ENCODE measurements around the gene NCKAP1. TPM values are rescaled to one million over a fixed set of nuclear protein-coding genes. Genes with fewer than 3 reads are reported as not detected.
"Not testable (repeated sequence)": the region's sequence is repeated elsewhere in the genome, so short reads cannot be mapped to it uniquely, and the experiment has no call there.

The NCKAP1 gene
- polyA plus RNA-seq, 1 donor, result 127 TPM

DNA sequence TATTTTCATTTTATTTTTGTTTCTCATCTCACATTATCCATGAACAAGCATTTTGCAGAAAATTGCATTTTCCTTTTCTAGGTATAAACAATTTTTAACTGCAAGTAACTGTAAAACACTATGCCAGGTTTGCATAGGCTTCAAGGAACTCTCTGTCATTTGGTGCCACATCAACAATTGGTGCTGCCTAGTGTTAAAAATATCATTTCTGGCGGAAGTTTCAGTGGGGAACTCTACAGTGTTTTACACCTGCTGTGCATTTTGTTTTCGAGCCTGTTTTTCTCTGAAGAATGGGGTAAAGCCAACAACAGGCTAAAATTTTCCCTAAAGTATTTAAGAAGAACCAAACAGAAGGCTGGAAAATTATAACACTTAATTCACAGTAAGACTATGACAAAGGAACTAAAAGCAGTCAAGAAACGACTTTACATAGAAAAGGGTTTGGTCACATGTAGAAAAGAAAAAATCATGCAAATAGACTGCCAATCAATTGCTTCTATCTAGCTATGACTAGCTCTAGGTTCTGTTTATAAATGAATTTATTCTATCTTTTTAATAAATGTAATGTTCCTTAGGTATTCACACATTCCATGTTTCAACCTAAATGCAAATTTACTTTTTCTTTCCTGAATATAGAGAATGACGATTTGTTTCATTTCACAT lies 150.4 kb downstream of the NCKAP1 start:
- WGBS (ENCODE audit: insufficient coverage, low lambda C conversion rate), result 94% methylated on average over 2 of the region's 4 CpGs
- Histone ChIP-seq H3K4me3 (ENCODE audit: low read length) (no peak overlapping the region), H3K36me3 (ENCODE audit: control insufficient read depth, insufficient read depth, low read length) (no peaks in the 10 kb centered on the region), H3K27me3 (ENCODE audit: control insufficient read depth, insufficient read depth, low read length) (no peaks in the 10 kb centered on the region), H3K9me3 (ENCODE audit: control insufficient read depth, low read depth, low read length) (no peaks in the 10 kb centered on the region), H3K4me1 (ENCODE audit: control insufficient read depth, insufficient read depth, low read length) (peaks cover 14% of the 10 kb centered on the region), H3K27ac (ENCODE audit: low read length) (no peak overlapping the region)
- no peak for DNase-seq

GRCh38 chr2:182887093-182887492 lies 151.2 kb downstream of the NCKAP1 start:
- Histone ChIP-seq H3K4me3 (ENCODE audit: low read length) (no peak overlapping the region), H3K9me3 (ENCODE audit: control insufficient read depth, low read depth, low read length) (no peaks in the 10 kb centered on the region), H3K4me1 (ENCODE audit: control insufficient read depth, insufficient read depth, low read length) (peaks cover 14% of the 10 kb centered on the region), H3K27me3 (ENCODE audit: control insufficient read depth, insufficient read depth, low read length) (no peaks in the 10 kb centered on the region), H3K27ac (ENCODE audit: low read length) (no peak overlapping the region), H3K36me3 (ENCODE audit: control insufficient read depth, insufficient read depth, low read length) (no peaks in the 10 kb centered on the region)
- no peak for DNase-seq
- 60% methylated on average over 4 of the region's 6 CpGs for WGBS (ENCODE audit: insufficient coverage, low lambda C conversion rate)

DNA sequence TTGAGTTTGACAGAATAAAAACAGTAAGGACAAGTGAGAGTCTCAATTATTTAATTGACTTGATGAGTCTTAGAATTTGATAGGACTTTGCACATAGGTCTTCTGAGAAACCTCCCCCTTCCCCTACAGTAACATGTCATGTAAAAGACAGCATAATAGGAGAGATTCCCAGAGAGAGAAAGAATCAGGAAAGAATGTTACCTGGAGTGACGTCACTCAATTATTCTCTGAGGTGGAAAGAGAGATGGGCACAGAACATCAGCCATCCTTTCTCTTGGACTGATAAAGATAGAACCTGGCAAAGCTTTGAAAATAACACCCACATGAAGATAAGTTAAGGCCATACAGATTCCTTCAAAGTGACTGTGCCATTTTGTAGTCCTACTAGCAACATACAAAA lies 152.5 kb downstream of the NCKAP1 start:
- 100% methylated on average over 1 of the region's 1 CpG for WGBS (ENCODE audit: insufficient coverage, low lambda C conversion rate)

DNA sequence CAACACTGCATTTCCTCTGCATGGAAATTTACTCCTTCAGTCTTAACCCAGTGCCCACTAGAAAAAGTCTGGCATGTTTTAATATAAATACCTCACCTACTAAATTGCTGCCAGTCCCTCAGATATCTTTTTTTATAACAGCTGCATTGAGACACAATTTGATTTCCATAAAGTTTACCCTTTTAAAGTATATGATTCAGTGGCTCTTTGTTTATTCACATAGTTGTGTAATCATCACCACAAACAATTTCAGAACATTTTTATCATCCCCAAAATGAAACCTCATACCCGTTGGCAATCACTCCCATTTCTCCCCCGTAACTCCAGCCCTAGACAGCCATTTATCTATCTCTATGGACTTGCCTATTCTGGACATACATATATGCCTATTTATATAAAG lies 154.8 kb downstream of the NCKAP1 start:
- Histone ChIP-seq H3K9me3 (ENCODE audit: control insufficient read depth, low read depth, low read length) (no peaks in the 10 kb centered on the region), H3K4me3 (ENCODE audit: low read length) (no peak overlapping the region), H3K36me3 (ENCODE audit: control insufficient read depth, insufficient read depth, low read length) (no peaks in the 10 kb centered on the region), H3K4me1 (ENCODE audit: control insufficient read depth, insufficient read depth, low read length) (no peaks in the 10 kb centered on the region), H3K27me3 (ENCODE audit: control insufficient read depth, insufficient read depth, low read length) (no peaks in the 10 kb centered on the region), H3K27ac (ENCODE audit: low read length) (no peak overlapping the region)
- 100% methylated on average over 1 of the region's 2 CpGs for WGBS (ENCODE audit: insufficient coverage, low lambda C conversion rate)
- DNase-seq, result no peak

More for the DNA sequence above, 152.5 kb downstream of the NCKAP1 start:
- no peak overlapping the region for H3K4me3 ChIP-seq (ENCODE audit: low read length)
- DNase-seq, result no peak
- H3K27ac ChIP-seq (ENCODE audit: low read length), result no peak overlapping the region
- peaks cover 5% of the 10 kb centered on the region for H3K4me1 ChIP-seq (ENCODE audit: control insufficient read depth, insufficient read depth, low read length)
- H3K9me3 ChIP-seq (ENCODE audit: control insufficient read depth, low read depth, low read length), result no peaks in the 10 kb centered on the region
- no peaks in the 10 kb centered on the region for H3K27me3 ChIP-seq (ENCODE audit: control insufficient read depth, insufficient read depth, low read length)
- H3K36me3 ChIP-seq (ENCODE audit: control insufficient read depth, insufficient read depth, low read length), result no peaks in the 10 kb centered on the region

DNA sequence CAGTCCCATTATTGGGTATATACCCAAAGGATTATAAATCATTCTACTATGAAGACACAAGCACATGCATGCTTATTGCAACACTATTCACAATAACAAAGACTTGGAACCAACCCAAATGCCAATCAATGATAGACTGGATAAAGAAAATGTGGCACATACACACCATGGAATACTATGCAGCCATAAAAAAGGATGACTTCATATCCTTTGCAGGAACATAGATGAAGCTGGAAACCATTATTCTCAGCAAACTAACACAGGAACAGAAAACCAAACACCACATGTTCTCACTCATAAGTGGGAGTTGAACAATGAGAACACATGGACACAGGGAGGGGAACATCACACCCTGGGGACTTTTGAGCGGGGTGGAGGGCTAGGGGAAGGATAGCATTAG lies 158.2 kb downstream of the NCKAP1 start:
- not testable (repeated sequence) for H3K4me3 ChIP-seq (ENCODE audit: low read length); H3K36me3 ChIP-seq (ENCODE audit: control insufficient read depth, insufficient read depth, low read length); H3K9me3 ChIP-seq (ENCODE audit: control insufficient read depth, low read depth, low read length); DNase-seq; H3K27me3 ChIP-seq (ENCODE audit: control insufficient read depth, insufficient read depth, low read length); H3K4me1 ChIP-seq (ENCODE audit: control insufficient read depth, insufficient read depth, low read length); H3K27ac ChIP-seq (ENCODE audit: low read length)
- WGBS (ENCODE audit: insufficient coverage, low lambda C conversion rate), result no CpG with 5 or more reads among the region's 1 CpG

- 100% methylated on average over 1 of the region's 1 CpG for WGBS (ENCODE audit: insufficient coverage, low lambda C conversion rate)
- H3K36me3 ChIP-seq (ENCODE audit: control insufficient read depth, insufficient read depth, low read length); H3K27ac ChIP-seq (ENCODE audit: low read length): not testable (repeated sequence)
These were observed 161.6 kb downstream of the NCKAP1 start for GRCh38 chr2:182876653-182877052.

DNA sequence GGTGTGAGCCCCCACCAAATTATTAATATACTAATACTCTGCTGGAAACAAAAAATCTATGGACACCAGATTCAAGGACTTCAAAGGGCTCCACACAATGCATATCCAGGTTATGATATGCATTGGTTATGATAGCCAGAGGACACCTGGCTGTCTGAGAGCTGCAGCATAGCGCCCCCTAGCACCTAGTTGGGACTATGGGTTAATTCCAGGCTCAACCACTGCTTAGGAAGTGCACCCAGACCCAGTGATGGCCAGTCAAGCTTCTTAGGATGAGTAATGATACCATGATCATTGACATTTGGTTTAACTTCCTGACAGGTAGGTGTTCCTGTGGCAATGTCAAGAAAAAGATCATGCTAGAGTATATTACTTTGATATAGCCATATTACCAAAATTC lies 168.0 kb downstream of the NCKAP1 start:
- Histone ChIP-seq H3K27me3 (ENCODE audit: control insufficient read depth, insufficient read depth, low read length) (peaks cover 5% of the 10 kb centered on the region), H3K36me3 (ENCODE audit: control insufficient read depth, insufficient read depth, low read length) (no peaks in the 10 kb centered on the region), H3K4me3 (ENCODE audit: low read length) (no peak overlapping the region), H3K9me3 (ENCODE audit: control insufficient read depth, low read depth, low read length) (no peaks in the 10 kb centered on the region), H3K27ac (ENCODE audit: low read length) (no peak overlapping the region), H3K4me1 (ENCODE audit: control insufficient read depth, insufficient read depth, low read length) (peaks cover 10% of the 10 kb centered on the region)
- no CpG with 5 or more reads among the region's 1 CpG for WGBS (ENCODE audit: insufficient coverage, low lambda C conversion rate)
- DNase-seq, result peak; percentile 24 to 29

More at GRCh38 chr2:182876653-182877052, 161.6 kb downstream of the NCKAP1 start:
- H3K27me3 ChIP-seq (ENCODE audit: control insufficient read depth, insufficient read depth, low read length); H3K4me1 ChIP-seq (ENCODE audit: control insufficient read depth, insufficient read depth, low read length); H3K9me3 ChIP-seq (ENCODE audit: control insufficient read depth, low read depth, low read length); DNase-seq; H3K4me3 ChIP-seq (ENCODE audit: low read length): not testable (repeated sequence)

- Histone ChIP-seq H3K27ac (ENCODE audit: low read length) (peak overlapping the region; percentile 5), H3K36me3 (ENCODE audit: control insufficient read depth, insufficient read depth, low read length) (no peaks in the 10 kb centered on the region), H3K4me3 (ENCODE audit: low read length) (no peak overlapping the region), H3K27me3 (ENCODE audit: control insufficient read depth, insufficient read depth, low read length) (peaks cover 5% of the 10 kb centered on the region), H3K4me1 (ENCODE audit: control insufficient read depth, insufficient read depth, low read length) (peaks cover 10% of the 10 kb centered on the region), H3K9me3 (ENCODE audit: control insufficient read depth, low read depth, low read length) (no peaks in the 10 kb centered on the region)
- DNase-seq, result peak in 1 of 2 donors; percentile 52
- WGBS (ENCODE audit: insufficient coverage, low lambda C conversion rate), result 48% methylated on average over 2 of the region's 6 CpGs
These were observed 170.0 kb downstream of the NCKAP1 start for GRCh38 chr2:182868054-182868796.

GRCh38 chr2:182867426-182868053 lies 170.7 kb downstream of the NCKAP1 start:
- H3K27me3 ChIP-seq (ENCODE audit: control insufficient read depth, insufficient read depth, low read length), result peaks cover 5% of the 10 kb centered on the region
- WGBS (ENCODE audit: insufficient coverage, low lambda C conversion rate), result 0% methylated on average over 1 of the region's 12 CpGs
- H3K27ac ChIP-seq (ENCODE audit: low read length), result peak overlapping the region; percentile 48
- H3K4me3 ChIP-seq (ENCODE audit: low read length), result peak overlapping the region; percentile 45
- DNase-seq, result peak in 1 of 2 donors; percentile 42
- H3K36me3 ChIP-seq (ENCODE audit: control insufficient read depth, insufficient read depth, low read length), result no peaks in the 10 kb centered on the region
- H3K4me1 ChIP-seq (ENCODE audit: control insufficient read depth, insufficient read depth, low read length), result peaks cover 10% of the 10 kb centered on the region
- H3K9me3 ChIP-seq (ENCODE audit: control insufficient read depth, low read depth, low read length), result no peaks in the 10 kb centered on the region

GRCh38 chr2:182866461-182867406 lies 171.5 kb downstream of the NCKAP1 start, which contains the start of gene FRZB:
TSS of gene FRZB (minus strand) at chr2:182866637. CDS start at chr2:182866552, 85 bp downstream.
- peak within 1 kb of the TSS; percentile 45 for H3K4me3 ChIP-seq (ENCODE audit: low read length)
- peak; percentile 55 to 72 for DNase-seq
- peak within 1 kb of the TSS; percentile 48 for H3K27ac ChIP-seq (ENCODE audit: low read length)
- H3K27me3 ChIP-seq (ENCODE audit: control insufficient read depth, insufficient read depth, low read length), result peaks cover 5% of the 10 kb centered on the region
- peaks cover 10% of the 10 kb centered on the region for H3K4me1 ChIP-seq (ENCODE audit: control insufficient read depth, insufficient read depth, low read length)
- H3K36me3 ChIP-seq (ENCODE audit: control insufficient read depth, insufficient read depth, low read length), result no peaks in the 10 kb centered on the region
- WGBS (ENCODE audit: insufficient coverage, low lambda C conversion rate), result no CpG with 5 or more reads among the region's 57 CpGs
- no peaks in the 10 kb centered on the region for H3K9me3 ChIP-seq (ENCODE audit: control insufficient read depth, low read depth, low read length)

Data from large intestine (tissue), 3 donors.